Chondrocyte (in vitro differentiated cells): ENCODE data around the gene ATP5ME. TPM values are rescaled to one million over a fixed set of nuclear protein-coding genes. Genes with fewer than 3 reads are reported as not detected.

Source experiments
- DNase-seq: peaks from one replicate; pipeline ENCODE4 v3.0.0; 2021; ENCODE audit warnings: mixed read lengths, low spot score
- H3K27ac Mint-ChIP-seq: one replicate; pipeline ENCODE4 v1.8.0; 2021; ENCODE audit warnings: mild to moderate bottlenecking, moderate library complexity, mixed read lengths; ENCODE audit not compliant: unreplicated experiment
- H3K27me3 Mint-ChIP-seq: 2 replicates; pipeline ENCODE4 v1.8.0; 2021; ENCODE audit warnings: low read depth, mixed read lengths
- H3K36me3 Mint-ChIP-seq: 2 replicates; pipeline ENCODE4 v1.8.0; 2021; ENCODE audit warnings: low read depth, mixed read lengths
- H3K4me1 Mint-ChIP-seq: 2 replicates; pipeline ENCODE4 v1.8.0; 2021; ENCODE audit warnings: low read depth, mild to moderate bottlenecking, mixed read lengths
- H3K4me3 Mint-ChIP-seq: one replicate; pipeline ENCODE4 v1.8.0; 2021; ENCODE audit warnings: mild to moderate bottlenecking, moderate library complexity, mixed read lengths; ENCODE audit not compliant: unreplicated experiment
- H3K9me3 Mint-ChIP-seq: 2 replicates; pipeline ENCODE4 v1.8.0; 2021; ENCODE audit warnings: low read depth, mixed read lengths
- CTCF ChIP-seq: fragments of 200-600 bp; sonication (generic); IDR thresholded peaks from 2 replicates; pipeline ENCODE4 v1.5.0; 2021; ENCODE audit warnings: antibody characterized with exemption, mild to moderate bottlenecking, moderate library complexity
- total RNA-seq: library from RNA; stranded (reverse); gene quantifications from 3 replicates; pipeline ENCODE4 v1.2.1, GENCODE V29; 2021

ATP5ME gene
- total RNA-seq, 1 donor from 2014 or later, result 240 TPM

- Mint-ChIP-seq H3K4me3 (no peak overlapping the region), H3K9me3 (no peaks in the 10 kb centered on the region), H3K4me1 (no peaks in the 10 kb centered on the region), H3K36me3 (no peaks in the 10 kb centered on the region), H3K27ac (no peak overlapping the region), H3K27me3 (peaks cover 17% of the 10 kb centered on the region)
- DNase-seq, result peak; percentile 77
- no peak for TF ChIP-seq CTCF
Measured at GRCh38 chr4:626201-627091, 47.6 kb downstream of the ATP5ME start.

- Mint-ChIP-seq H3K4me1 (no peaks in the 10 kb centered on the region), H3K36me3 (no peaks in the 10 kb centered on the region), H3K27me3 (peaks cover 15% of the 10 kb centered on the region), H3K27ac (no peak overlapping the region), H3K9me3 (no peaks in the 10 kb centered on the region), H3K4me3 (no peak overlapping the region)
- peak; percentile 84 for DNase-seq
- no peak for TF ChIP-seq CTCF
Measured at GRCh38 chr4:625631-626161, 48.4 kb downstream of the ATP5ME start.

DNA sequence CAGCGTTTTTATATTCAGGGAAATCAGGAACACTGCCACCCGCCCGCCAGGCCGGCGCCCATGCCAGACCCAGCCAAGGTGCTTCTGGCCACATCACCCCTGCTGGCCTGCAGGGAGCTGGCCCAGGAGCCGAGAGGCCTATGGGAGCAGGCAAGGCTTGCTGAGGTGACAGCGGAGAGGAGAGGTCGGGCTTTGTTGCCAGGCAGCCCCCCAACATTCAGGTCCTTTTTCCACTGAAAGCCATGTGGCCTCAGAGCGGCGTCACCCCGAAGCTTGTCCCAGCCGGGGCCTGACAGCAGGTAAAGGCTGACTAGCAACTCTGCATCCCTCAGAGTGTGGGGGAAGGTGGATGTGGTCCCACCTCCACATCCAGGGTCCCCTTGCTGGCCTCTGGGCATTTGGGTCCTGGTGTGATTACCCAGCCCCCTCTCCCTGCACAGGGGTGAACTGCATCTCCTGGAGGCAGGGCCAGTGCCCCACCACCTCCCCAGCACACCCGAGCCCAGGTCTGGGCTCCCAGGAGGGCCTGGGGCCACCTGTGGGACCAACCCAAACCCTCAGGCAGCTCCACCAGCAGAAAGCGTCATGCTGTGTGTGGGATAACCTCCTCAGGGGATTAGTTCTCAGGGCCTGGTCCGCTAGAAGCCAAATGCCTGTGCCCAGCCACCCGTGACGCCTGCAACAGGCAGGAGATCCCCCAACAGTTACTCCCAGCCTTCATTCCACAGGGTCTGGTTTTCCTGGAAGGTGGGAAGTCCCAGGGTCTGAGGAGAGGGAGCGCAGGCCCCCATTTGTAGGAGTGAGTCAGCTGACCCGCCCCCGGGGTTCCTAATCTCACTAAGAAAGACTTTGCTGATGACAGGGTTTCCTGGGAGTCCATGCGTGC, 49.1 kb downstream of the ATP5ME start, which contains the start of gene PDE6B:
Gene PDE6B (plus strand): TSS at position 869 of the 886 bp plus-strand sequence. CDS start 54 bp downstream, outside the sequence.
- DNase-seq, result peak; percentile 68
- peaks cover 12% of the 10 kb centered on the region for H3K27me3 Mint-ChIP-seq
- no peak for TF ChIP-seq CTCF
- H3K4me3 Mint-ChIP-seq, result no peak within 1 kb of the TSS
- no peak within 1 kb of the TSS for H3K27ac Mint-ChIP-seq
- H3K36me3 Mint-ChIP-seq, result no peaks in the 10 kb centered on the region
- H3K4me1 Mint-ChIP-seq, result no peaks in the 10 kb centered on the region
- H3K9me3 Mint-ChIP-seq, result no peaks in the 10 kb centered on the region

DNA sequence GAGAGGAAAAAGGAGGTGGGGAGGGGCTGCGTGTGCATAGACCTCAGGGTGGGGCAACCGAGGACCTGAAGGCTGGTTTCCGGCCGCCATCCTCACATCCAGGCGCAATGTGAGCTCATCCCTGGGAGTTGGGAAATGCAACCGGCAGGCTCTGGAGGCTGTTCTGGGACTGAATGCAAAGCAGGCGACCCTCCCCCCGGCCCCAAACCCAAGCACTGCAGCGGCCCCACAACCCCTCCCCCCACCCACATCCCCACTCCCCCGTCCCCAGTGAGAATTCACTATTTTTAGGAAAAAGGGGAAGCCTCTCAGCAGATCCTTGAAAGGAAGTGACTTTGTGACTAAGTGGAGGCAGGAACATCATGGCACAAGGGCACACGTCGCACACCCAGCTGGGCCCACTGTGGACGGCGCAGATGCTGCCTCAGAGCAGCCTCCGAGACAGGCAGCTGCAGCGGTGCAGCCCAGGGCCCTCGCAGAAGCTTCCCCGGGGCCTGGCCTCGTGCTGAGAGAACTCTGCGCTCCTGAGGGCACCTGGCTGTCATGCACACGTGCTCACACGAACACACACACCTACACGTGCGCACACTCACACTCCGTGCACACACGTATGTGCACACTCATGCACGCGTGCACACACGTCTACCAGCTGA, 50.0 kb downstream of the ATP5ME start:
- Mint-ChIP-seq H3K27ac (no peak overlapping the region), H3K9me3 (no peaks in the 10 kb centered on the region), H3K4me1 (no peaks in the 10 kb centered on the region), H3K36me3 (no peaks in the 10 kb centered on the region), H3K4me3 (no peak overlapping the region), H3K27me3 (peaks cover 8% of the 10 kb centered on the region)
- DNase-seq, result peak; percentile 64
- TF ChIP-seq CTCF, result no peak
